WTC11 (cell line): ENCODE results near the gene CLSTN2.

Experiments used
- ATF2 ChIP-seq: sonication (generic); formaldehyde crosslinking; IDR thresholded peaks from 2 replicates; pipeline ENCODE4 v1.8.1; 2022; ENCODE audit warnings: low read depth, missing genetic modification reagents, borderline replicate concordance
- CBFB ChIP-seq: sonication (generic); formaldehyde crosslinking; IDR thresholded peaks from 2 replicates; pipeline ENCODE4 v1.8.1; 2022; ENCODE audit warnings: mild to moderate bottlenecking, low read depth, missing genetic modification reagents
- CTCF ChIP-seq: fragments of 200-600 bp; IDR thresholded peaks from 2 replicates; pipeline ENCODE4 v1.8.0; 2022; ENCODE audit warnings: antibody characterized with exemption
- FOXK1 ChIP-seq: sonication (generic); formaldehyde crosslinking; IDR thresholded peaks from 2 replicates; pipeline ENCODE4 v1.8.0; 2022; ENCODE audit warnings: mild to moderate bottlenecking, moderate library complexity, missing genetic modification reagents
- HMGXB4 ChIP-seq: sonication (generic); formaldehyde crosslinking; IDR thresholded peaks from 2 replicates; pipeline ENCODE4 v1.8.1; 2023; ENCODE audit warnings: mild to moderate bottlenecking, moderate library complexity, missing genetic modification reagents
- JUN ChIP-seq: sonication (generic); formaldehyde crosslinking; IDR thresholded peaks from 2 replicates; pipeline ENCODE4 v1.8.0; 2023; ENCODE audit warnings: mild to moderate bottlenecking, missing genetic modification reagents
- MAX ChIP-seq: sonication (generic); formaldehyde crosslinking; IDR thresholded peaks from 2 replicates; pipeline ENCODE4 v1.8.0; 2022; ENCODE audit warnings: mild to moderate bottlenecking, missing genetic modification reagents
- MYBL2 ChIP-seq: sonication (generic); formaldehyde crosslinking; IDR thresholded peaks from 2 replicates; pipeline ENCODE4 v1.8.1; 2023; ENCODE audit warnings: mild to moderate bottlenecking, moderate library complexity, missing genetic modification reagents
- NR2C2 ChIP-seq: sonication (generic); formaldehyde crosslinking; IDR thresholded peaks from 2 replicates; pipeline ENCODE4 v1.8.0; 2022; ENCODE audit warnings: mild to moderate bottlenecking, missing genetic modification reagents
- TCF7 ChIP-seq: sonication (generic); formaldehyde crosslinking; IDR thresholded peaks from 2 replicates; pipeline ENCODE4 v1.8.0; 2022; ENCODE audit warnings: mild to moderate bottlenecking, low read depth, missing genetic modification reagents, moderate library complexity
- USF1 ChIP-seq: sonication (generic); formaldehyde crosslinking; IDR thresholded peaks from 2 replicates; pipeline ENCODE4 v1.8.0; 2022; ENCODE audit warnings: mild to moderate bottlenecking, missing genetic modification reagents
- USF2 ChIP-seq: sonication (generic); formaldehyde crosslinking; IDR thresholded peaks from 2 replicates; pipeline ENCODE4 v1.8.1; 2023; ENCODE audit warnings: mild to moderate bottlenecking, missing genetic modification reagents, moderate library complexity
- ZBTB43 ChIP-seq: sonication (generic); formaldehyde crosslinking; IDR thresholded peaks from 2 replicates; pipeline ENCODE4 v1.8.1; 2023; ENCODE audit warnings: mild to moderate bottlenecking, missing genetic modification reagents
- ZNF138 ChIP-seq: sonication (generic); formaldehyde crosslinking; conservative IDR thresholded peaks from 2 replicates; pipeline ENCODE4 v1.8.1; 2022; ENCODE audit warnings: mild to moderate bottlenecking, moderate library complexity, missing genetic modification reagents

GRCh38 chr3:140416666-140417065 is 481.7 kb downstream of the CLSTN2 start:
- no peak for TF ChIP-seq FOXK1 (CRISPR knock-in tag)
- no peak for TF ChIP-seq MAX (CRISPR knock-in tag)
- no peak for TF ChIP-seq TCF7 (CRISPR knock-in tag)
- TF ChIP-seq CTCF: no peak
- TF ChIP-seq MYBL2 (CRISPR knock-in tag): no peak
- no peak for TF ChIP-seq JUN (CRISPR knock-in tag)
- TF ChIP-seq NR2C2 (CRISPR knock-in tag): no peak
- TF ChIP-seq USF1 (CRISPR knock-in tag): no peak
- TF ChIP-seq ZNF138 (CRISPR knock-in tag): no peak
- no peak for TF ChIP-seq HMGXB4 (CRISPR knock-in tag)
- TF ChIP-seq USF2 (CRISPR knock-in tag): no peak
- TF ChIP-seq ATF2: no peak
- TF ChIP-seq ZBTB43: no peak
- TF ChIP-seq CBFB: no peak
